ENCODE measurements around the gene BARX2. TPM values are rescaled to one million over a fixed set of nuclear protein-coding genes. Genes with fewer than 3 reads are reported as not detected.

BARX2 gene
- total and polyA plus RNA-seq, 8 donors, result 1.1 to 27.7 (median 2.3) TPM; not detected in 1

Other genes with a start within 250 kb of the BARX2 start
- gene ARHGAP32, start 183.5 kb upstream of the BARX2 start, total RNA-seq, result 10 to 100 TPM; 30.0 to 70.1 (median 45.5) TPM
- 1 to 10 TPM; 2.9 to 4.6 (median 4.3) TPM for gene ARHGAP32, start 183.5 kb upstream of the BARX2 start, polyA plus RNA-seq

Measured in stomach (tissue), 8 donors.